Middle frontal gyrus (tissue), 1 donor: ENCODE results near the gene C1QA.
"Not testable (repeated sequence)": the region's sequence is repeated elsewhere in the genome, so short reads cannot be mapped to it uniquely, and the experiment has no call there.

Source experiments
- DNase-seq: peaks from one replicate; pipeline ENCODE4 v3.0.0-alpha.2; 2015; ENCODE audit warnings: low spot score; ENCODE audit errors: extremely low spot score

The C1QA gene

GRCh38 chr1:22639286-22639685, 2.9 kb downstream of the C1QA start:
- DNase-seq, result no peak

GRCh38 chr1:22641247-22641646, 4.8 kb downstream of the C1QA start:
- DNase-seq, result no peak

GRCh38 chr1:22641906-22642636, 5.6 kb downstream of the C1QA start:
- DNase-seq, result peak; percentile 32

- no peak for DNase-seq
Observed at GRCh38 chr1:22643381-22643780, 7.0 kb downstream of the C1QA start, which contains the start of gene C1QC. Gene C1QC, plus strand, starts transcription at chr1:22643633. Its CDS starts 391 bp downstream, at chr1:22644024.

- no peak for DNase-seq
Observed at GRCh38 chr1:22643928-22644327, 7.5 kb downstream of the C1QA start.

- no peak for DNase-seq
Observed at GRCh38 chr1:22645931-22646330, 9.5 kb downstream of the C1QA start.

- DNase-seq, result no peak
Observed at GRCh38 chr1:22646384-22646783, 10.0 kb downstream of the C1QA start.

- DNase-seq, result no peak
Observed at GRCh38 chr1:22650089-22650693, 13.8 kb downstream of the C1QA start.

GRCh38 chr1:22651941-22652856, 15.8 kb downstream of the C1QA start:
- DNase-seq, result no peak

GRCh38 chr1:22652881-22653316, 16.5 kb downstream of the C1QA start, which contains the start of gene C1QB:
Gene C1QB, plus strand, starts transcription at chr1:22653236. Its CDS starts 6,227 bp downstream, at chr1:22659463.
- peak; percentile 22 for DNase-seq

- DNase-seq, result no peak
Observed at GRCh38 chr1:22654692-22655091, 18.3 kb downstream of the C1QA start.

GRCh38 chr1:22658385-22659163, 22.1 kb downstream of the C1QA start:
- no peak for DNase-seq

- DNase-seq, result no peak
Observed at GRCh38 chr1:22660716-22661241, 24.4 kb downstream of the C1QA start.

- no peak for DNase-seq
Observed at GRCh38 chr1:22661880-22662279, 25.5 kb downstream of the C1QA start.

- DNase-seq, result no peak
Observed at GRCh38 chr1:22662318-22662717, 25.9 kb downstream of the C1QA start.

GRCh38 chr1:22662986-22663408, 26.6 kb downstream of the C1QA start:
- DNase-seq, result no peak

- no peak for DNase-seq
Observed at GRCh38 chr1:22665752-22666151, 29.3 kb downstream of the C1QA start.

GRCh38 chr1:22666412-22666811, 30.0 kb downstream of the C1QA start:
- DNase-seq, result no peak

- not testable (repeated sequence) for DNase-seq
Observed at GRCh38 chr1:22668840-22669239, 32.4 kb downstream of the C1QA start.

- DNase-seq, result no peak
Observed at GRCh38 chr1:22670352-22670975, 34.0 kb downstream of the C1QA start.
